Measurements from ENCODE around the gene ADAT3.

DNA sequence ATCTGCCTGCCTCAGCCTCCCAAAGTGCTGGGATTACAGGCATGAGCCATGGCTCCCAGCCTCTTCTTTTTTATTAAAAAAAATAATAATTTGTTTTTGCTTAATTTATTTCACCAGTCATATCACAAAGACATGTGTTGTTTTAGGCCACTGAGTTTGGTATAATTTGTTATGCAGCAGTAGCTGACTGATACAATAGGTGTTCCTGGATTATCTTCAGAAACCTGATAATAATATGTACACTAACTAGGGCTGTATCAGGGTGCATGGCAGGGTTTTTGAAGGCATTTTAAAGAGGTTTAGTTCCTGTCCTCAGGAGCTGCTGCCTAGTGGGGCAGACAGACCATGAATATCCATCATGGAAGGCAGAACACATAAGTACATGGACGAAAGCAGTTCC, 26.2 kb downstream of the ADAT3 start:
- TF ChIP-seq, protein P1, sequence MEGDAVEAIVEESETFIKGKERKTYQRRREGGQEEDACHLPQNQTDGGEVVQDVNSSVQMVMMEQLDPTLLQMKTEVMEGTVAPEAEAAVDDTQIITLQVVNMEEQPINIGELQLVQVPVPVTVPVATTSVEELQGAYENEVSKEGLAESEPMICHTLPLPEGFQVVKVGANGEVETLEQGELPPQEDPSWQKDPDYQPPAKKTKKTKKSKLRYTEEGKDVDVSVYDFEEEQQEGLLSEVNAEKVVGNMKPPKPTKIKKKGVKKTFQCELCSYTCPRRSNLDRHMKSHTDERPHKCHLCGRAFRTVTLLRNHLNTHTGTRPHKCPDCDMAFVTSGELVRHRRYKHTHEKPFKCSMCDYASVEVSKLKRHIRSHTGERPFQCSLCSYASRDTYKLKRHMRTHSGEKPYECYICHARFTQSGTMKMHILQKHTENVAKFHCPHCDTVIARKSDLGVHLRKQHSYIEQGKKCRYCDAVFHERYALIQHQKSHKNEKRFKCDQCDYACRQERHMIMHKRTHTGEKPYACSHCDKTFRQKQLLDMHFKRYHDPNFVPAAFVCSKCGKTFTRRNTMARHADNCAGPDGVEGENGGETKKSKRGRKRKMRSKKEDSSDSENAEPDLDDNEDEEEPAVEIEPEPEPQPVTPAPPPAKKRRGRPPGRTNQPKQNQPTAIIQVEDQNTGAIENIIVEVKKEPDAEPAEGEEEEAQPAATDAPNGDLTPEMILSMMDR (IDR thresholded peaks at IDR 0.05; ENCODE audit: borderline replicate concordance, extremely low read depth, low read length, poor library complexity, severe bottlenecking), result no peak
- TF ChIP-seq EZH2 (IDR thresholded peaks at IDR 0.05; ENCODE audit: borderline replicate concordance, low read depth, low read length, severe bottlenecking), result no peak
